Measurements from ENCODE around the gene HBA2.
"Not testable (repeated sequence)": the region's sequence is repeated elsewhere in the genome, so short reads cannot be mapped to it uniquely, and the experiment has no call there.

The HBA2 gene

DNA sequence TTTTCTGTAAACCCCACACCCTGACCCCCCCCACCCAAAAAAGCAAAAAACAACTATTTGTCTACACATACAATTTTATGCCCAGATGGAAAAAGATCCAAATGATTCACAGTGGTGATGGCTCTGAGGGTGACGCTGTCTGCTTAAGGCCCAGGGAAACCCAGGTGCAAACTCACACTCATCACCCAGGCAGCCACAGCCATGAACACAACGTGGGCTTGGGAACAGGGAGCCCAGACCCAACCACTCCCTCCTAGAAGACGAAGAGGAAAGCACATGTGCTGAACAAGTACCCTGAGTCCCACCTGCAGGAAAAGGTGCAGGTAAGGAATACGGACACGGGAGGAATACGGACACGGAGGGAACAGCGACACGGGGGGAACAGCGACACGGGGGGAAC, 13.0 kb downstream of the HBA2 start:
- Mint-ChIP-seq H3K27ac (no peak overlapping the region), H3K27me3 (peaks cover 9% of the 10 kb centered on the region), H3K9me3 (no peaks in the 10 kb centered on the region), H3K4me3 (no peak overlapping the region), H3K36me3 (peaks cover 26% of the 10 kb centered on the region), H3K4me1 (peaks cover 11% of the 10 kb centered on the region)
- no peak for DNase-seq
- CTCF ChIA-PET: no interaction called here

DNA sequence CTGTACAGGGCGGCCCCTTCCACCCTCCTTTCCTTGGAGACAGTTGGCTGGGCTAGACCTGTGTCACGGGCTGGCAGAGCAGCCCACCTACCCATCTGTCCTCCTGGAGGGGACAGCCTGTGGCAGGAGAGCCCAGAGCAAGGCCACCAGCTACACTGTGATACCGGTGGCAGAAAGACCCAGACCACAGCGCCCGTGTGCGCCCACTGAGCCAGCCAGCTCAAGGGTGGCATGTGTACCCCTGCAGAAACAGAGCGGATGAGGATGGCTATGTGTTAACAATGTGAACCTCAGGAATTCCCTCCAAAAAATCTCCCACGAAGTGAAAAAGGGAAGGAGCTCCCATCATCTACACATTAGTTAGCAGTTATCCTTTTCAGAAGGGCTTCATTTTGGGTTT, 14.7 kb downstream of the HBA2 start:
- peaks cover 11% of the 10 kb centered on the region for H3K4me1 Mint-ChIP-seq
- H3K4me3 Mint-ChIP-seq: no peak overlapping the region
- H3K27ac Mint-ChIP-seq: no peak overlapping the region
- H3K36me3 Mint-ChIP-seq: peaks cover 36% of the 10 kb centered on the region
- H3K9me3 Mint-ChIP-seq: no peaks in the 10 kb centered on the region
- CTCF ChIA-PET: no interaction called here
- no peak for DNase-seq
- H3K27me3 Mint-ChIP-seq: no peaks in the 10 kb centered on the region

DNA sequence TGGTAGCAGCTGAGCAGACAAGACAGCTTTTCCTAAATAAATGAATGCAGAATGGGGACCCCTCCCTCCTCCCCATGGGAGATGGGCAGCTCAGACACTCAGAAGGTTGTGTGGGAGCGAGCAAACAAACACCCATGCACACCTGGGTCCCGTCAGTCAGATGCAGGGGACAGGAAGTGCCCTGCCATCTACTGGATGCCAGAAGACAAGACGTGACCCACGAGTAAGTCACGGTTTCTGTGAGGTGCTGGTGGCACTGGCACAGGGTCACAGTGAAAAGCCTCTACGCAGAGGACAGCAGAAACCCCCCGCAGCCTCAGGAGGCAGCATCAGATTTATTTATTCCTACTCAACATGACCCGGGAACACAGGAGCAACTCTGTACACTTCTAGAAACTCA, 16.0 kb downstream of the HBA2 start:
- H3K27ac Mint-ChIP-seq: peak overlapping the region; percentile 45
- no peaks in the 10 kb centered on the region for H3K27me3 Mint-ChIP-seq
- DNase-seq: peak; percentile 55
- H3K4me3 Mint-ChIP-seq: no peak overlapping the region
- H3K4me1 Mint-ChIP-seq: peaks cover 11% of the 10 kb centered on the region
- CTCF ChIA-PET: interaction anchor here (0.9 to 1.8 kb wide), 5 partner anchors 9 to 173 kb away, joined by 3 read pairs; no protein-coding TSS in a partner anchor
- H3K9me3 Mint-ChIP-seq: no peaks in the 10 kb centered on the region
- peaks cover 42% of the 10 kb centered on the region for H3K36me3 Mint-ChIP-seq

DNA sequence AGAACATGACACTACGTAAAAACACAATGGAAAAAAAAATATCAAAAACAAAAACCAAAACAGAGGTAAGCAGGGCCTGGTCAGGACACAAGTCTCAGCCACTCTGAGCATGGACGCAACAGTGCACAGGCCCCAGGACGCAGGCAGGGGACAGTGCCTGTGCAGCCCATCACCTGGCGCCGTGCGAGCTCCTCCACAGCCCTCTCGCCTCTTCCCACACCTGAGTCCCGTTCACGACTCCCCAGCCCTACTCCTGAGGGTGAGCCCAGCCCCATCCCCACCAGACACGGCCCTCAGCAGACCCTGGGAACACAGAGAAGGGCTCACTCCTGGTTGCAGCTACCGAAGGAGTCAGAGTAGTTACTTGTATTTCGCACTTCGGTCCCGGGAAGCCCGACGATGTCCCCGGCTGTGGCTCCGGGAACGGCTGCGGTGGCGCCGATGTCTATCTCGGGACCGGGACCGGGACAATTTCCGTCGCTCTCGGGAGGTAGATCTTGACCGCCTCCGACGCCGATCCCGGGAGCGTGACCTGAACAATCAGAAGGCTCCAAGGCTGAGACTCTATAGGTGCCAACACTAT, 17.0 kb downstream of the HBA2 start:
- H3K4me1 Mint-ChIP-seq: peaks cover 11% of the 10 kb centered on the region
- CTCF ChIA-PET: interaction anchor here (1.2 to 1.8 kb wide), 2 partner anchors 9 to 33 kb away, joined by 3 read pairs; no protein-coding TSS in a partner anchor
- no peak for DNase-seq
- H3K4me3 Mint-ChIP-seq: no peak overlapping the region
- H3K27ac Mint-ChIP-seq: no peak overlapping the region
- H3K36me3 Mint-ChIP-seq: peaks cover 45% of the 10 kb centered on the region
- no peaks in the 10 kb centered on the region for H3K9me3 Mint-ChIP-seq
- H3K27me3 Mint-ChIP-seq: no peaks in the 10 kb centered on the region

DNA sequence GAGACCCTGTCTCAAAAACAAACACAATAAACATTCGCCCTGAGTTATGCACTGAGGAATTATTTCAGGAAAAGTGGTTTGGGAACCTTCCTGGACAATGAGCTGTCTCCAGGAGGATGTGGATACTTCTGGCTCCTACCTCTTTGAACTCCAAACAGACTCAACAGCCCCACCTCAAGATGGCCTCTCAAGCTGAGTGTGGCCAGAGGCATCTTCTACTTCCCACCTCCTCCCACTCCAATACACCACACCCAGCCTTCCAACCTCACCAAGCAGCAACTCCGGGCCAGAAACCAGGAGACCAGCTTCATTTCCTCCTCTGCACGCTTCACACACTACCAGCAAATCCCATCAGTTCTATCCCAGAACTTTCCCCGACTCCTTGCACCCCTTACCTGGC, 19.2 kb downstream of the HBA2 start:
- CTCF ChIA-PET: interaction anchor here (1.3 kb wide), 1 partner anchor 9 kb away, joined by 3 read pairs; no protein-coding TSS in a partner anchor
- H3K4me1 Mint-ChIP-seq: peaks cover 11% of the 10 kb centered on the region
- H3K27me3 Mint-ChIP-seq: no peaks in the 10 kb centered on the region
- no peaks in the 10 kb centered on the region for H3K9me3 Mint-ChIP-seq
- peaks cover 45% of the 10 kb centered on the region for H3K36me3 Mint-ChIP-seq
- no peak overlapping the region for H3K27ac Mint-ChIP-seq
- H3K4me3 Mint-ChIP-seq: no peak overlapping the region
- no peak for DNase-seq

DNA sequence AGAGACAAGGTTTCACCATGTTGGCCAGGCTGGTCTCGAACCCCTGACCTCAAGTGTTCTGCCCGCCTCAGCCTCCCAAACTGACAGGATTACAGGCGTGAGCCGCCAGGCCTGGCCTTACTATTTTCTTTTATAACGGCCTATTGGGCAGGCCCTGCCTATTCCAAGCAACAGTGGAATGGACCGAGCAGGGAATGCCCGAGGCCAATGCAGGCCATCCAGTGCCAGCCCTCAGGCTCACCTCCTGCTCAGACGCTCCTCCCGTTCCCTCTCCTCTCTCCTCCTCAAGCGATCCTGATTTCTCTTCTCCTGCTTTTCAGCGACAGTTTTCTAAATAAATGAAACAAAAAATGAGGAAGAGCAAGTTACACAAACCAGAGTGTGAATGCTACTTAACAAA, 20.0 kb downstream of the HBA2 start:
- CTCF ChIA-PET: no interaction called here
- H3K27ac Mint-ChIP-seq: no peak overlapping the region
- DNase-seq: no peak
- H3K9me3 Mint-ChIP-seq: no peaks in the 10 kb centered on the region
- H3K27me3 Mint-ChIP-seq: no peaks in the 10 kb centered on the region
- peaks cover 48% of the 10 kb centered on the region for H3K36me3 Mint-ChIP-seq
- H3K4me1 Mint-ChIP-seq: peaks cover 11% of the 10 kb centered on the region
- H3K4me3 Mint-ChIP-seq: no peak overlapping the region

DNA sequence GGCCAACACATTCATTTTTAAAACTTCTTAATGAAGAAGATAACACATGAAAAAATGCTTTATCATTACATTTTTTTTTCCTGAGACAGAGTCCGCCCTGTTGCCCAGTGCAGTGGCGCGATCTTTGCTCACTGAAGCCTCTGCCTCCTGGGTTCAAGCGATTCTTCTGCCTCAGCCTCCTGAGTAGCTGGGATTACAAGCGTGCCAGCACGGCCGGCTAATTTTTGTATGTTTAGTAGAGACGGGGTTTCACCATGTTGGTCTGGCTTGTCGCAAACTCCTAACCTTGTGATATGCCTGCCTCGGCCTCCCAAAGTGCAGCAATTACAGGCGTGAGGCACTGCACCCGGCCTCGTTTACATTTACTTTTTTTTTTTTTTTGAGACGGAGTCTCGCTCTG, 20.8 kb downstream of the HBA2 start:
- CTCF ChIA-PET: no interaction called here
- H3K27ac Mint-ChIP-seq: no peak overlapping the region
- no peaks in the 10 kb centered on the region for H3K27me3 Mint-ChIP-seq
- H3K4me1 Mint-ChIP-seq: peaks cover 11% of the 10 kb centered on the region
- no peak for DNase-seq
- peaks cover 51% of the 10 kb centered on the region for H3K36me3 Mint-ChIP-seq
- H3K4me3 Mint-ChIP-seq: no peak overlapping the region
- no peaks in the 10 kb centered on the region for H3K9me3 Mint-ChIP-seq

DNA sequence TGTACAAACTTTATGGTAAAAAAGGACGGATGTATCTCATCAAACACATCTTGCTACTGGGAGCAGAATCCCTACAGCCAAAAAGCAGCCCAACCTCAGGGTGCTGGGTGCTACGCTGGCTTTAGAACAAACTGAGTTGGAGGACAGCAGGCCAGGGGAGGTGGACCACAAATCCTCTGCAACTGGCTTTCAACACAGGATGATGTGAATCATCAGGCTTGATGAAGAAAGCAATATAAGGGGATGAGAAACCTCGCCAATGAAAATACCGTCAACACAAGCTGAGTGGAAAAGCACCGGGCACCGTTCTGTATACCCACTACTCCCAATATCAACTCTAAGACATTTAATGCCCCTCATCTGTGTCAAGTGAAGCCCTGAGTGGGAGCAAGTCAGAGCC, 21.8 kb downstream of the HBA2 start:
- CTCF ChIA-PET: no interaction called here
- Mint-ChIP-seq H3K4me1 (peaks cover 3% of the 10 kb centered on the region), H3K36me3 (peaks cover 49% of the 10 kb centered on the region), H3K27ac (no peak overlapping the region), H3K27me3 (no peaks in the 10 kb centered on the region), H3K4me3 (no peak overlapping the region), H3K9me3 (no peaks in the 10 kb centered on the region)
- DNase-seq: no peak

DNA sequence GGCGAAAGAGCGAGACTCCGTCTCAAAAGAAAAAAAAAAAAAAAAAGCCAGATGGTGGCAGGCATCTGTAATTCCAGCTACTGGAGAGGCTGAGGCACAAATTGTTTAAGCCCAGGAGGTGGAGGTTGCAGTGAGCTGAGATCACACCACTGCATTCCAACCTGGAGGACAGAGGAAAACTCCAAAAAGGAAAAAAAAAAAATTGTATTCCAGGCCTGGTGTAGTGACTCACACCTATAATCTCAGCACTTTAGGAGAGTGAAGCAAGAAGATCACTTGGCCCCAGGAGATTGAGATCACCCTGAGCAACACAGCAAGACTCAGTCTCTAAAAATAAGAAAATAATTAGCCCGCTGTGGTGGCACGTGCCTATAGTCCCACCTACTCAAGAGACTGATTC, 27.7 kb downstream of the HBA2 start:
- no peaks in the 10 kb centered on the region for H3K9me3 Mint-ChIP-seq
- H3K27ac Mint-ChIP-seq: no peak overlapping the region
- CTCF ChIA-PET: interaction anchor here (1.0 kb wide), 1 partner anchor 134 kb away, joined by 3 read pairs; no protein-coding TSS in a partner anchor
- H3K4me1 Mint-ChIP-seq: no peaks in the 10 kb centered on the region
- H3K4me3 Mint-ChIP-seq: no peak overlapping the region
- DNase-seq: no peak
- H3K36me3 Mint-ChIP-seq: peaks cover 35% of the 10 kb centered on the region
- no peaks in the 10 kb centered on the region for H3K27me3 Mint-ChIP-seq

DNA sequence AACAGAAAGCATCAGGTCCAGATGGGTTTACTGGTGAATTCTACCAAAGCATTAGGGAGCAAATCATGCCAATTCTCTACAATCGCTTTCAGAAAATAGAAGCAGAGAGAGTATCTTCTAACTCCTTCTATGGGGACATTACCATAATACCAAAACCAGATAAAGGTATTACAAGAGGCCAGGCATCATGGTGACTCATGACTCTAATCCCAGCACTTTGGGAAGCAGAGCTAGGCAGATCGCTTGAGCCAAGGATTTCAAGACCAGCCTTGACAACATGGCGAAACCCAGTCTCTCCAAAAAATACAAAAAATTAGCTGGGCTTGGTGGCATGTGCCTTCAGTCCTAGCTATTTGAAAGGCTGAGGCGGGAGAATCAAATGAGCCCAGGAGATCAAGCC, 30.6 kb downstream of the HBA2 start:
- Mint-ChIP-seq H3K36me3 (peaks cover 42% of the 10 kb centered on the region), H3K4me3 (no peak overlapping the region), H3K27me3 (no peaks in the 10 kb centered on the region), H3K27ac (no peak overlapping the region), H3K9me3 (no peaks in the 10 kb centered on the region), H3K4me1 (peaks cover 5% of the 10 kb centered on the region)
- DNase-seq: no peak
- CTCF ChIA-PET: no interaction called here

DNA sequence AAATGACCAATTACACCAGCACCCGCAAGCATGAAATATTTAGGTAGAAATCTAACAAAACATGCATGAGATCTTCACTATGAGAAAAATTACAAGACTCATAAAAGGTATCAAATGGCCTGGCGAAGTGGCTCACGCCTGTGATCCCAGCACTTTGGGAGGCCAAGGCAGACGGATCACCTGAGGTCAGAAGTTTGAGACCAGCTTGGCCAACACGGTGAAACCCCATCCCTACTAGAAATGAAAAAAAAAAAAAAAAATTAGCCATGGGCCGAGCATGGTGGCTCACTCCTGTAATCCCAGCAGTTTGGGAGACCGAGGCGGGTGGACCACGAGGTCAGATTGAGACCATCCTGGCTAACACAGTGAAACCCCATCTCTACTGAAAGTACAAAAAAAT, 31.4 kb downstream of the HBA2 start:
- H3K4me1 Mint-ChIP-seq, H3K4me3 Mint-ChIP-seq, CTCF ChIA-PET, H3K27ac Mint-ChIP-seq, DNase-seq, H3K27me3 Mint-ChIP-seq, H3K9me3 Mint-ChIP-seq: not testable (repeated sequence)
- peaks cover 38% of the 10 kb centered on the region for H3K36me3 Mint-ChIP-seq

DNA sequence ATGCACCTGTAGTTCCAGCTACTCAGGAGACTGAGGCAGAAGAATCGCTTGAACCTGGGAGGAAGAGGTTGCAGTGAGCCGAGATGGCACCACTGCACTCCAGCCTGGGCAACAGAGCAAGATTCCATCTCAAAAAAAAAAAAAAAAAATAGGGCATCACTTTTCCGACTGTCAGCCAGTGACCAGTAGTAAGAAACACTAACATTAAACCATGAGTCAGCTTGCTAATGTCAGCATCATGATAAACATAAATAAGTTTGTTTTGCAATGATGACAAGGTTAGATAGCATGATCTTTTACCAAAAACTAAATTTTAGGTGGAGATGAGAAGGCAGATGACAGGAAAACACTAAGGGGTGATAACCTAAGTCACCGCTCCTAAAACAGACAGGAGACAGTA, 36.7 kb downstream of the HBA2 start:
- peaks cover 35% of the 10 kb centered on the region for H3K36me3 Mint-ChIP-seq
- H3K4me1 Mint-ChIP-seq, H3K27ac Mint-ChIP-seq, H3K4me3 Mint-ChIP-seq, H3K27me3 Mint-ChIP-seq, H3K9me3 Mint-ChIP-seq, DNase-seq: not testable (repeated sequence)
- CTCF ChIA-PET: interaction anchor here (1.4 kb wide), 1 partner anchor 153 kb away, joined by 3 read pairs; no protein-coding TSS in a partner anchor

DNA sequence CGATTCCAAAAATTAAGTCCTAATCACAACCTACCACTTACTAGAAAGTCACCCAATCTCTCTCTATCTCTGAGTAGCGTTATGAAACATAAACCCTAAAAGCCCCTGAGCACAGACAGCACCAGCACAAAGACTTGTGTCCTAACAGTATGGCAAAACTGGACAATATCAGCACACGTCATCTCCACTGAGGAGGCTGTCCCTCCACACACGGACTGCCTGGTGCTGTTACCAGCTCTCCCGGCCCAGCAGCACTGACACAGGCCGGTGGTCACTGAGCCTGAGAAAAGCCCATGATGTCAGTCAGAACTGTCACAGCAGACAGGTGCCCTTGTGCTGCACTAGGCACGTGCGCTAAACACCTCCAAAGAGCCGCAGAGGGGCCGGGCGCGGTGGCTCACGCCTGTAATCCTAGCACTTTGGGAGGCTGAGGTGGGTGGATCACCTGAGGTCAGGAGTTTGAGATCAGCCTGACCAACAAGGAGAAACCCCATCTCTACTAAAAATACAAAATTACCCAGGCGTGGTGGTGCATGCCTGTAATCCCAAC, 39.0 kb downstream of the HBA2 start:
- H3K4me3 Mint-ChIP-seq, H3K27ac Mint-ChIP-seq, H3K4me1 Mint-ChIP-seq, CTCF ChIA-PET, DNase-seq, H3K9me3 Mint-ChIP-seq, H3K27me3 Mint-ChIP-seq: not testable (repeated sequence)
- H3K36me3 Mint-ChIP-seq: peaks cover 37% of the 10 kb centered on the region

DNA sequence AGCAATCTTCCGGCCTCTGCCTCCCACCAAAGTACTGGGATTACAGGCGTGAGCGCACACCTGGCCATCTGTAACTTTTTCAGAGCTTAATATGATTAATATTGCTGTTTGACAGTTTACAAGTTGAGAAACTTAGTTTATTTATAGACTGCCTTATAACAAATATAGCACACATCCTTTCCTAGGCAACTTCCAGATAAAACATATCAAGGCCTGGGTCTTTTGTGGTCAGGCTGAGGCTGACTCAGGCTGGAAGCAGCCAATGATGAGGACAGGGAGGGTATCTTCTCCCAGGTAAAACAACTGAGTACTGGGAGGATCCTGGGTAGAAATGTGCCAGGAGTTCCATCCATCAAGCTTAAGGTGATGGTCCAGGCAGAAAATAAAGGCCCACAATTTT, 40.3 kb downstream of the HBA2 start:
- Mint-ChIP-seq H3K27ac (no peak overlapping the region), H3K4me1 (no peaks in the 10 kb centered on the region), H3K27me3 (no peaks in the 10 kb centered on the region), H3K4me3 (no peak overlapping the region), H3K36me3 (peaks cover 34% of the 10 kb centered on the region), H3K9me3 (no peaks in the 10 kb centered on the region)
- CTCF ChIA-PET: interaction anchor here (0.8 kb wide), 1 partner anchor 106 kb away, joined by 3 read pairs; no protein-coding TSS in a partner anchor
- DNase-seq: no peak

DNA sequence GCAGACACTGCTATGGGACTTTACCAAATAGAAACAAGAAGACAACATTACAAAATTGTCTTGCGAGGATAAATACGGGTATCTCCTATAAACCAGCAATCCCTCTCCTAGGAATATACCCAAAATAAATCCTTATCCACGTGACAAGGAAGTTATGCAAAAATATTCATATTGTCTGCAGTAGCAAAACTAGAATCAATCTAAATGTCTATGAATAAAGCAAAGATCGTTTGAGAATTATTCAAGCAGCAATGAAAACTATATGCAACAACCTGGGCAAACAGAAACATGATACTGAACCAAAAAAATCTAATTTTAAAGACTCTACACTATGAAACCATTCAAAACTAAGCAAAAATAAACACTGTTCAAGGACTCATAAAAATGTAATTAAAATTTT, 47.3 kb downstream of the HBA2 start:
- peaks cover 42% of the 10 kb centered on the region for H3K36me3 Mint-ChIP-seq
- no peak for DNase-seq
- H3K4me3 Mint-ChIP-seq: no peak overlapping the region
- H3K27ac Mint-ChIP-seq: no peak overlapping the region
- no peaks in the 10 kb centered on the region for H3K27me3 Mint-ChIP-seq
- H3K4me1 Mint-ChIP-seq: peaks cover 2% of the 10 kb centered on the region
- no peaks in the 10 kb centered on the region for H3K9me3 Mint-ChIP-seq
- CTCF ChIA-PET: interaction anchor here (1.1 kb wide), 1 partner anchor 123 kb away, joined by 3 read pairs; no protein-coding TSS in a partner anchor

Data from activated naive CD4-positive, alpha-beta T cell treated with anti-CD3 and anti-CD28 coated beads, Interleukin-2, amount 10 ng/mL, durations not matched to agents 7 days and 5 days (primary cell).